ENCODE data around the gene SLC5A6. TPM values are rescaled to one million over a fixed set of nuclear protein-coding genes. Genes with fewer than 3 reads are reported as not detected.
"Not testable (repeated sequence)": the region's sequence is repeated elsewhere in the genome, so short reads cannot be mapped to it uniquely, and the experiment has no call there.

SLC5A6 gene
- total RNA-seq, 4 donors from 2014 or later = 13.5 to 38.6 (median 23.2) TPM

DNA sequence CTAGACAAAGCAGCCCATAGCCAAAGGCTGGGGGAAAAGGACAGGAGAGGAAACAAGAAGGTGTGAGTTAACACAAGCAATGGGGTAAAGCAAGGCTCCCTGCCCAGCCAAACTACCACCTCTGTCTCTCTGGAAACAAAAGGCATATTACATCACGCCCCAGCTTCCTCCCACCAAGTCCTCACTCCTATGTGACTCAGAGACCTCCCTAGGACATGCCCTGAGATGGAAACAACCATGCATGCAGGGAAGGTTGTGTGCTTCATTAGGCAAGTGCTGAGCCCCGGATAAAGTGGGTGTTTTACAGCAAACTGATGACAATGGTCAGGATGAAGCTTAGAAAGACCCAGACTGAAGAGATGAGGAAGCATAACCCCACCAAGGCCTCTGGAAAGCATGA, 9.2 kb downstream of the SLC5A6 start:
- H3K36me3 ChIP-seq = peaks cover 0 to 89% (median 10%) of the 10 kb centered on the region in 3 donors
- H3K27me3 ChIP-seq = no peaks in the 10 kb centered on the region
- TF ChIP-seq, protein P1, sequence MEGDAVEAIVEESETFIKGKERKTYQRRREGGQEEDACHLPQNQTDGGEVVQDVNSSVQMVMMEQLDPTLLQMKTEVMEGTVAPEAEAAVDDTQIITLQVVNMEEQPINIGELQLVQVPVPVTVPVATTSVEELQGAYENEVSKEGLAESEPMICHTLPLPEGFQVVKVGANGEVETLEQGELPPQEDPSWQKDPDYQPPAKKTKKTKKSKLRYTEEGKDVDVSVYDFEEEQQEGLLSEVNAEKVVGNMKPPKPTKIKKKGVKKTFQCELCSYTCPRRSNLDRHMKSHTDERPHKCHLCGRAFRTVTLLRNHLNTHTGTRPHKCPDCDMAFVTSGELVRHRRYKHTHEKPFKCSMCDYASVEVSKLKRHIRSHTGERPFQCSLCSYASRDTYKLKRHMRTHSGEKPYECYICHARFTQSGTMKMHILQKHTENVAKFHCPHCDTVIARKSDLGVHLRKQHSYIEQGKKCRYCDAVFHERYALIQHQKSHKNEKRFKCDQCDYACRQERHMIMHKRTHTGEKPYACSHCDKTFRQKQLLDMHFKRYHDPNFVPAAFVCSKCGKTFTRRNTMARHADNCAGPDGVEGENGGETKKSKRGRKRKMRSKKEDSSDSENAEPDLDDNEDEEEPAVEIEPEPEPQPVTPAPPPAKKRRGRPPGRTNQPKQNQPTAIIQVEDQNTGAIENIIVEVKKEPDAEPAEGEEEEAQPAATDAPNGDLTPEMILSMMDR (IDR thresholded peaks at IDR 0.05) = no peak
- TF ChIP-seq POLR2A (IDR thresholded peaks at IDR 0.05) = no peak
- H3K27ac ChIP-seq = no peak overlapping the region
- WGBS, 2 donors = 40 to 48% methylated on average over 2 of the region's 2 CpGs
- no peak for DNase-seq
- no peak overlapping the region for H3K4me3 ChIP-seq
- H3K9me3 ChIP-seq = no peaks in the 10 kb centered on the region
- intact Hi-C loops (cut with DNase I) = loop anchor here (5.0 kb wide), 1 partner anchor 101 kb away; no protein-coding TSS in a partner anchor
- H3K4me1 ChIP-seq = no peaks in the 10 kb centered on the region

DNA sequence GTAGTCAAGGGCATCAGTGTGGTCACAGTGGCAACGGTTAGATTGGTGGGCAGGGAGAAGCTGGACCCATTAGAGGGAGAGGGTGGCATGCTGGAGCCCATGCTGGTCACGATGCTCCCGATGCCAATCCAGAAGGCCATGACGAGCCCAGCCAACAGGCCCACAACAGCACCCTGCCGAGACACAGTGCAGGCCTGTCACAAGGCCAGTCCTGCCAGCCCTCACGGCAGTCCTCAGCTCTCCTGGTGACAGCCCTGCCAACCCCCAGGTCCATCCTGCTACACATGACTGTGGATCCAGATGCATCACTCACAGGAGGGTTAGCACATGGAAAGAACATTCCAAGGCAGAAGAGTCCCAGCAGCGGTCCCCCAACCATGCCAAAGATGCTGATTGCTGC, 10.4 kb downstream of the SLC5A6 start:
- Histone ChIP-seq H3K4me3 (no peak overlapping the region), H3K27ac (no peak overlapping the region), H3K27me3 (no peaks in the 10 kb centered on the region), H3K9me3 (no peaks in the 10 kb centered on the region), H3K36me3 (peaks cover 0 to 78% (median 5%) of the 10 kb centered on the region in 3 donors), H3K4me1 (no peaks in the 10 kb centered on the region)
- TF ChIP-seq, protein P1 (IDR thresholded peaks at IDR 0.05) = no peak
- TF ChIP-seq POLR2A (IDR thresholded peaks at IDR 0.05) = no peak
- intact Hi-C loops (cut with DNase I) = loop anchor here (5.0 kb wide), 1 partner anchor 99 kb away; no protein-coding TSS in a partner anchor
- no peak for DNase-seq
- WGBS, 2 donors = 86 to 93% methylated on average over 3 to 5 of the region's 7 CpGs

DNA sequence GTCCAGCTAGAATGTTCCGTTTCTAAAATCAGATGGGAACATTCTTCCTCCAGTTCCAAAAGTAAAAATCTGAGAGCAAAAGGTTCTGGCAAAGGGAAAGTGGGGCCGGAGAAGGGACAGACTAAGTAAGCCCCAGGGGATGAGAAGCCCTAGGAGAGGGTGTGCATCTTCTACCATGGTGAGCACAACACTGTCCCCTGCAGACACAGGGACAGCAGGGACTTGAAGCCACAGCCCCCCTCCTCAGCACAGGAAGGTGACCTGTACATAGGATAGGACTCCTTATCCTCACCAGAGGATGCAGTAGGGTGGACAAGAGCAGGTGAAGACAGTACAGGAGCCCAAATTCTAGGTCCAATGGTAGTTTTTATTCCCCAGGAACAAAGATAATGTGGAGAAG, 12.8 kb downstream of the SLC5A6 start:
- Histone ChIP-seq H3K4me1 (no peaks in the 10 kb centered on the region), H3K9me3 (no peaks in the 10 kb centered on the region), H3K27me3 (no peaks in the 10 kb centered on the region), H3K27ac (no peak overlapping the region), H3K36me3 (peaks cover 0 to 53% (median 5%) of the 10 kb centered on the region in 3 donors), H3K4me3 (no peak overlapping the region)
- TF ChIP-seq, protein P1 (IDR thresholded peaks at IDR 0.05) = no peak
- 70 to 79% methylated on average over 2 of the region's 2 CpGs for WGBS, 2 donors
- no peak for DNase-seq
- intact Hi-C loops (cut with DNase I) = no loop called here

DNA sequence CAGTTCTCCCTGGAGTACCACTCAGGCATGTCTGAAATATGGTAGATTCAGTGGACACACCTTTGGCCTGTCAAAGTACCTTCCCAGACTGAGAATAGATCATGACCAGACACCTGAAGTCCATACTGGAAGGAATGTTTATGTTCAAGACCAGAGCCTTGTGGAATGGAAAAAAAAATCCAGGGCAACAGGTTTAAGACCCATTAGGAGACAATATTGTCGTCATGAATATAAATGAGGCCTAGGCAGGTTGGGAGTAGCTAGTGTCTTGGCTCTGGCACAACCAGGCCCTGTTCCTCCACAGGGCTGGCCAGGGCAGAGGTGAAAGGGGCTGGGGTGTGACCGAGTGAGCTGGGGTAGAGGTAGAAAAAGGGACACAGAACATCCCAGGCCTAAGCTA, 13.4 kb downstream of the SLC5A6 start:
- H3K4me1 ChIP-seq = no peaks in the 10 kb centered on the region
- no peaks in the 10 kb centered on the region for H3K9me3 ChIP-seq
- H3K27me3 ChIP-seq = no peaks in the 10 kb centered on the region
- no peak for DNase-seq
- intact Hi-C loops (cut with DNase I) = no loop called here
- TF ChIP-seq, protein P1 (IDR thresholded peaks at IDR 0.05) = no peak
- TF ChIP-seq POLR2A (IDR thresholded peaks at IDR 0.05) = no peak
- no peak overlapping the region for H3K27ac ChIP-seq
- H3K4me3 ChIP-seq = no peak overlapping the region
- WGBS, 2 donors = 70 to 86% methylated on average over 2 of the region's 2 CpGs
- peaks cover 0 to 47% (median 5%) of the 10 kb centered on the region in 3 donors for H3K36me3 ChIP-seq

DNA sequence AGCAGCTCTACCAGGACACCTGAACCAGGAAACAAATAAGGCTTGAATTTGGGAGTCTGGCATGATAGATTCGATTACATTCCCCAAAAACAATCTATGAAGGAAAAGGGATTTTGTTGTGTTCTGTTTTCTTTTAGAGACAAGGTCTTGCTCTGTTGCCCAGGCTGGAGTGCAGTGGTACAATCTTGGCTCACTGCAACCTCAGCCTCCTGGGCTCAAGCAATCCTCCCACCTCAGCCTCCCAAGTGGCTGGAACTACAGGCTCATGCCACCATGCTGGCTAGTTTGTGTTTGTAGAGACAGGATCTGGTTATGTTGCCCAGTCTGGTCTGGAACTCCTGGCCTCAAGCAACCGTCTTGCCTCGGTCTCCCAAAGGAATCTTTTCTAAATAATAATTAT, 14.0 kb downstream of the SLC5A6 start:
- peaks cover 0 to 42% (median 5%) of the 10 kb centered on the region in 3 donors for H3K36me3 ChIP-seq
- H3K4me1 ChIP-seq; DNase-seq; H3K27me3 ChIP-seq; H3K4me3 ChIP-seq; intact Hi-C loops (cut with DNase I); H3K9me3 ChIP-seq; H3K27ac ChIP-seq: not testable (repeated sequence)
- 92 to 96% methylated on average over 3 of the region's 3 CpGs for WGBS, 2 donors

DNA sequence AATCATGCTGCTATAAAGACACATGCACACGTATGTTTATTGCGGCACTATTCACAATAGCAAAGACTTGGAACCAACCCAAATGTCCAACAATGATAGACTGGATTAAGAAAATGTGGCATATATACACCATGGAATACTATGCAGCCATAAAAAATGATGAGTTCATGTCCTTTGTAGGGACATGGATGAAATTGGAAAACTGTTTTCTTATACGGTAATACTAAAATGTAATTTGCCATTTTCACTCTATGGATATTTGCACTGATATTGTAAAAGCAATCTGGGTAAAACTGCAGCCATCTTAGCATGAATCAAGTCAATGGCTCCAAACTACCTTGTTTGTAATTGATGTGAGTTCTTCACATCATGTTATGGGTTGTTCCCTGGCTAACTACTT, 16.3 kb downstream of the SLC5A6 start:
- H3K9me3 ChIP-seq; DNase-seq; H3K4me1 ChIP-seq; H3K4me3 ChIP-seq; intact Hi-C loops (cut with DNase I); H3K27ac ChIP-seq; H3K27me3 ChIP-seq: not testable (repeated sequence)
- WGBS, 2 donors = 89 to 90% methylated on average over 1 to 3 of the region's 3 CpGs
- H3K36me3 ChIP-seq = peaks cover 0 to 20% (median 0%) of the 10 kb centered on the region in 3 donors
